ENCODE data around the gene ZNF576.

DNA sequence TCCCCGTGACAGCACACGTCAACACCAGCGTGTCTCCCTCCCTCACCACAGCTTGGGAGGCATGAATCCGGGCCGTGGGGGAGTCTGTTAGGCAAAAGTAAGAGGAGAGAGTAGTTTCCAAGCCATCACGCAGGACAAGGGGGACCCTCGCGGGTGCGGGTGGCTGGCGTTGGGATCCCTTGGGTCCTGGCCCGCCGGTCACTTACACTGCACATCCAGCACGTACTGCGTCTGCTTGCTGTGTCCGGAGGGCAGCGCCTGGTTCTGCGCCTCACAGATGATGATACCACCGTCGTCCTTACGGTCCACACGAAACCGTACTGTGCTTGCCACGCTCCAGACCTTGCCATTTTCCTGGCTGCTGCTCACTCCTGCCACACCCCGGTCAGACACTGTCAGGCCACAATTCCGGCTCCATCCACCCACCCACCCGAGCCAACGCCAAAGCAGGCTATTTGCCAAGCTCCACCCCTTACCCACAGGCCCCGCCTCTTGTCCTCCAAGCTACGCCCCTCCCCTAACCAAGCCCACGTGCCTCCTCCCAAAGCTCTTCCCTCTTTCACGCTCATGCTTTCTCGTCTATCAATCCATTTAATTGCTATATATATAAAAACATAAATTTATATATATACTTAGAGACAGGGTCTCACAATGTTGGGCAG lies 29.7 kb downstream of the ZNF576 start:
- TF ChIP-seq POLR2A (IDR thresholded peaks at IDR 0.05) (no peak), CTCF (IDR thresholded peaks at IDR 0.05) (no peak)

All from esophagus squamous epithelium (tissue), 4 donors.